GF-D8 (cell line): ENCODE data around the gene FHIT.

ENCODE experiments used
- DNase-seq: peaks from one replicate; lab custom pipeline; 2025; lab: John Stamatoyannopoulos, UW

Gene FHIT

GRCh38 chr3:59996056-59996455, 1255.2 kb downstream of the FHIT start:
- DNase-seq = no peak

GRCh38 chr3:59995563-59995962, 1255.7 kb downstream of the FHIT start:
- no peak for DNase-seq

- DNase-seq = no peak
Measured at GRCh38 chr3:59994732-59995304, 1256.4 kb downstream of the FHIT start.

GRCh38 chr3:59992578-59992977, 1258.7 kb downstream of the FHIT start:
- no peak for DNase-seq

- DNase-seq = no peak
Measured at GRCh38 chr3:59990915-59991314, 1260.3 kb downstream of the FHIT start.

GRCh38 chr3:59982510-59982909, 1268.7 kb downstream of the FHIT start:
- no peak for DNase-seq

GRCh38 chr3:59981377-59981776, 1269.9 kb downstream of the FHIT start:
- DNase-seq = no peak

- DNase-seq = no peak
Measured at GRCh38 chr3:59980576-59980975, 1270.7 kb downstream of the FHIT start.

- DNase-seq = no peak
Measured at GRCh38 chr3:59979542-59979941, 1271.7 kb downstream of the FHIT start.

GRCh38 chr3:59978979-59979378, 1272.3 kb downstream of the FHIT start:
- DNase-seq = no peak

- DNase-seq = no peak
Measured at GRCh38 chr3:59970796-59971195, 1280.5 kb downstream of the FHIT start.

- no peak for DNase-seq
Measured at GRCh38 chr3:59970376-59970775, 1280.9 kb downstream of the FHIT start.

GRCh38 chr3:59968513-59969045, 1282.7 kb downstream of the FHIT start:
- DNase-seq = no peak

- DNase-seq = no peak
Measured at GRCh38 chr3:59963676-59964075, 1287.6 kb downstream of the FHIT start.

- no peak for DNase-seq
Measured at GRCh38 chr3:59957150-59957549, 1294.1 kb downstream of the FHIT start.

- no peak for DNase-seq
Measured at GRCh38 chr3:59953104-59953503, 1298.1 kb downstream of the FHIT start.

GRCh38 chr3:59949311-59949710, 1301.9 kb downstream of the FHIT start:
- DNase-seq = no peak

- no peak for DNase-seq
Measured at GRCh38 chr3:59946401-59946800, 1304.9 kb downstream of the FHIT start.

- no peak for DNase-seq
Measured at GRCh38 chr3:59940718-59941117, 1310.5 kb downstream of the FHIT start.

- DNase-seq = no peak
Measured at GRCh38 chr3:59939826-59940426, 1311.3 kb downstream of the FHIT start.

- no peak for DNase-seq
Measured at GRCh38 chr3:59938828-59939227, 1312.4 kb downstream of the FHIT start.

- no peak for DNase-seq
Measured at GRCh38 chr3:59937201-59937600, 1314.1 kb downstream of the FHIT start.

- no peak for DNase-seq
Measured at GRCh38 chr3:59936472-59936871, 1314.8 kb downstream of the FHIT start.

- no peak for DNase-seq
Measured at GRCh38 chr3:59935025-59935424, 1316.2 kb downstream of the FHIT start.
